NCI-H345 (cell line): ENCODE data around the gene SLC43A3.
"Not testable (repeated sequence)": the region's sequence is repeated elsewhere in the genome, so short reads cannot be mapped to it uniquely, and the experiment has no call there.

ENCODE experiments used
- DNase-seq: peaks from one replicate; lab custom pipeline; 2025; lab: John Stamatoyannopoulos, UW

Gene SLC43A3

DNA sequence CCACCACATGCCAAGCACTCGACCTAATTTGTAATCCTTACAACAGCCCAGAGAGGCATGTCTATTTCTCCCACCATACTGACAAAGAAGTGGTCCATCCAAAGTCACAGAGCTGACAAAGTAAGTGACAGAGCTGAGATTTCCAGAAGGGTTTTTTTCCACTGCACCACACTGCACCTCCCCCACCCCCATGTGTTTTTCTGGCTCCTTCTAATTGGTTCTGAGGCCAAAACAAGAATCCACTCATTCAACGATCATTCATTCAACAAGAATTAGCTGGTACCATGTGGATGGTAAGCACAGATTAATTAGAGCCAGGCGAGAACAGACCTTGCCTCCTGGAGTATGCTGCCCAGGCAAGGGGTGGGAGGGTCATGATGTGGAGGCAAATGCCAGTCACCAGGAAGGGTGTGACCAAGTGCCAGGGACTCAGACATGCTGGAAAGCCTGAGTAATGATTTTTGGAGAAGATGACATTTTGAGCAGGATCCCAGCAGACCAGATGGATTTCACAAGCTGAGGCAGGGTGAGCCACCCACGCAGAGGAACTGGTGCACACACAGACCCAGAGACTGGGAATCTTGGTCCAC is 21.6 kb downstream of the SLC43A3 start:
- DNase-seq, result no peak

DNA sequence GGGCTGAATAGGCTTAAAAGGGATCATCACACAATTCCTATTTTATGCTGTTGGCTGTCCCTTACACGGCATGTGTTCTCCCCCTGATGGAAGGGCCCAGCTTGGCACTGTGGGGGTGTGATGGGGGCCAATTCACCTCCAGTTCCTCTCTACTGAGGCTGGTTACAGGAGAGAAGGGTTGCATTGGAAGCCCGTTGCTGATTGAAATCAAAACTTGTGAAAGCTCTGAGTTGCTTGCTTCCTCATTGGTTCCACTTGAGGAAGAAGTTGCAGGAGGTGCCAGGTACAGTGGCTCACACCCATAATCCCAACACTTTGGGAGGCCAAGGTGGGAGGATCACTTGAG is 23.1 kb downstream of the SLC43A3 start:
- DNase-seq, result no peak

DNA sequence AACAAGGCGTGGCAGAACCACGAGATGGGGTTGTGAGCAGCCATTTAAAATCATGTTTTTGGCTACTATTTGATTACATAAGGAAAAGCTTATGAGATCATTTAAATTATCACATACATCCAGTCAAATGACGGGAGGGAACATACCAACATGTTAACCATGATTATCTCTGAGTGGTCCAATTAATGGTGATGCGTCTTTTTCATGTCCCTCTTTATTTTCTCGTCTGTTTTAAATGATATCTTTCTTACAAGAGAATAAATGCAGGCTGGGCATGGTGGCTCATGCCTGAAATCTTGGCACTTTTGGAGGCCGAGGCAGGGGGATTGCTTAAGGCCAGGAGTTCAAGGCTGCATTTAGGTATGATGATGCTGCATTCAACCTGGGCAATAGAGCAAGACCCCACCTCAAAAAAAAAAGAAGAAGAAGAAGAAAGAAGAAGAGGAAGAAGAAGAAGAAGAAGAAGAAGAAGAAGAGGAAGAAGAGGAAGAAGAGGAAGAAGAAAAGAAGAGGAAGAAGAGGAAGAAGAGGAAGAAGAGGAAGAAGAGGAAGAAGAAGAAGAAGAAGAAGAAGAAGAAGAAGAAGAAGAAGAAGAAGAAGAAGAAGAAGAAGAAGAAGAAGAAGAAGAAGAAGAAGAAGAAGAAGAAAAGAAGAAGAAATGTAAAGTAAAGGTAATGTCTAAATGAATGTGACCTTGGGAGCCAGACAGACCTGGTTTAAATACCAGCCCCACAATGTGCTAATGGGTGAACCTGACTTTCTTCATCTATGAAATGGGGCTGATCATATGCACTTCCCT is 23.7 kb downstream of the SLC43A3 start:
- DNase-seq, result not testable (repeated sequence)

DNA sequence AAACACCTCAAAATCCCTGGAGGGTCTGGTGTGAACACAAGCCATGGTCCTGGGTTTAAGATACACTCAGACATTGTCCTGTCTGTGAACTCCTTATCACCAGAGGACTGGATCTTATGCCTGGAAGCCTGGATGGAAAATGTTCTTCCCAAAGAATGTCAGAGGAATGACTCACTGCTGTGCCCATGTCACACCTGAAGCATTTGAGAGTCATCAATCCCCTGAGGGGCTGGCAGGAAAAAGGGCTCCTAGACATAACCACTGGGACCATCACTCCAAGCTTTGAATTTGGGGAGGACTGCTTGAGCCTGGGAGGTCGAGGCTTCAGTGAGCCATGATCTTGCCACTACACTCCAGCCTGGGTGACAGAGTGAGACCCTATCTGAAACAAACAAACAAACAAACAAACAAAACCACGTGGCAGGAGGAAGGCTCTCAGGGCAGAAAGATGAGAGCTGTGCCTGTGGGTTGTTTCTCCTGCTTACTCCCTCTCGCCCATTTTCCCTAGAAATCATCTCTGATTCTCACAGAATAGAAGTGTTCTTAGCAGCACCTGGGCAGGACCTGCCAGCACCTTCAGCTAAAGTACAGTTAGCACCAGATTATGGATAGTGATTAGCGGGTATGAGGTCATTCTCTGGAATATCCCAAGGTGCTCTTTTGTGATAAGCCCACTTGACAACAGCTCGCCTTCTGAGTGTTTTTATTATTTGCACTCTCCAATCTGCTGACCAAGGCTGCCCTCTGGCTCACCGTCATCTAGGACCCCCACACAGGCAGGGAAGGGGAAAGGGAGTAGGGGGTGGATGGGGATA is 24.5 kb downstream of the SLC43A3 start:
- no peak for DNase-seq

DNA sequence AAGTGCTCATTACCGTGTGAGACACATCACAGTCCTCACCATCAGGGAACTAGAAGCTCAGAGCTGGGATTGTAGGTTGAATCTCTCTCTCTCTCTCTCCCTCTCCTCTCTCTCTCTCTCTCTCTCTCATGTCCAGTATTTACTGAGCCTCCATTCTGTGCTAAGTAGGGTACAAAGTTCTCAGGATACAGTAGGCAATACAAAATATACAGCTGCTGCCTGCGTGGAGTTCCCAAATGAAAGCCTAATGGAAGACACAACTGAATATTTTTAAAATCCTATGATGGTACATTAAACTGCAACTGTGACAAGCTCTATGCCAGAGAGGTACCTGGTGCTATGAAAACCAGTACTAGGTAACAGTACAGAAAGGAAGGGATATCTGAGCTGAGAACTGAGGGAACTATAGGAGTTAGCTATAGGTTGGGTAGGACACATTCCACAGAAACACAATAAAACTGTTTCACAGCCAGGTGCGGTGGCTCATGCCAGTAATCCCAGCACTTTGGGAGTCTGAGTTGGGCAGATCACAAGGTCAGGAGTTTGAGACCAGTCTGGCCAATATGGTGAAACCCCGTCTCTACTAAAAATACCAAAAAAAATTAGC is 26.8 kb downstream of the SLC43A3 start:
- no peak for DNase-seq

DNA sequence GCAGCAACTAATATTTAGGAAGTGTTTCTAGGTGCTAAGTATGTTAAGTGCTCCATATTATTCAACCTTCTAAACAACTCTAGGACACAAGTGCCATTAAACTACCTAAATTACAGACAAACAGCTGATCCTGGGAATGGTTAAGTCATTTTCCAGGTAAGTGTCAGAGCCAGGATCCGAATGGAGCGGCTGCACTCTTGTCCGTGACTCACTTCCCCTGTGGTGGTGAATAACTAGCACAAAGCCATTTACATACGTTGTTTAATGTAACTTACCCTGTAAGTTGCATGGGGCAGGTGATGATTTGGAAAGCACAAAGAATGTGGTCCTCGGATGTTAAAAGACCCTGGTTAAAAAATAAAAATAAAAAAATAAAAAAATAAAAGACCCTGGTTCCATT is 27.7 kb downstream of the SLC43A3 start:
- no peak for DNase-seq

DNA sequence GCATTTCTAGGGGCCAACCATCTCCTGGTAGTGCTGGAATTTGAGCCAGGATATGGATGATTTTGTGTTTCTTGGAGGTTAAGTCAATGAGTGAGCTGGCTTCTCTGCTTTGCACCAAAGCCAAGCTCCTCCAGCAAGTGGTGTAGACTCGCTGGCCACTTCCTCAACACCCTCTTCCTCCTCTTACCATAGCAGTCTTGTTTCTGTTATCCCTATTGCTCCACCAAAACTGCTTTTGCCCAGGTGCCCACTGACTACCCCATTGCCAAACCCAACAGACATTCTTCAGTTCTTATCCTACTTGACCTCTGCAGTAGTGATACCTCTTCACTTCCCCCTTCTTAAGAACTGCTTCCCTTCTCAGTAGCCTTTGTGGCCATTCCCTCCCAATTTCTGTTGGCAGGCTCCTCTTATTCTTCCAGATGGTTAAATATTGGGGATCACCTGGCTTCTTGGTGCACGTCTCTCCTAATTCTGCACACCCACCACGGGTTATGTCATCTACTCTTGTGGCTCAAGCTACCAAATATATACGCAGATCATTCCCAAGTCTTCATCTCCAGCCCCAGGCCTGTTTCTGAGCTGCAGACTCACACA is 29.4 kb downstream of the SLC43A3 start:
- no peak for DNase-seq

DNA sequence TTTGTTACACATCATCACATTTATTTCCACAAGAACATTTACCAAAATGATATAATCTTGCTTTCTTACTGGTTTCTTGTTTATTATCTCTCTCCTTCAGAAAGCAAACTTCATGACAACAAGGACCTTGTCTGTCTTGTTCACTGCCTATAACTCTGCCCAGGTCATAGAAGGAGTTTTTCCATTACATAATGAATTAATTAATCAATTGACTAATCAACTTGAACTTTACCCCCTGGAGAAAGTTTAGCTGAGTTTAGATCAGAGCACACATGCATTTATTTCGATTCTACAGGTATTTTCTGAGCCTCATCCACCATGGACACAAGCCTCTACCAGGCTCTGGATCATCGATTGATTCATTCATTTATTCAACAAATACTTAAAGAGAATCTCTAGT is 30.2 kb downstream of the SLC43A3 start:
- no peak for DNase-seq

DNA sequence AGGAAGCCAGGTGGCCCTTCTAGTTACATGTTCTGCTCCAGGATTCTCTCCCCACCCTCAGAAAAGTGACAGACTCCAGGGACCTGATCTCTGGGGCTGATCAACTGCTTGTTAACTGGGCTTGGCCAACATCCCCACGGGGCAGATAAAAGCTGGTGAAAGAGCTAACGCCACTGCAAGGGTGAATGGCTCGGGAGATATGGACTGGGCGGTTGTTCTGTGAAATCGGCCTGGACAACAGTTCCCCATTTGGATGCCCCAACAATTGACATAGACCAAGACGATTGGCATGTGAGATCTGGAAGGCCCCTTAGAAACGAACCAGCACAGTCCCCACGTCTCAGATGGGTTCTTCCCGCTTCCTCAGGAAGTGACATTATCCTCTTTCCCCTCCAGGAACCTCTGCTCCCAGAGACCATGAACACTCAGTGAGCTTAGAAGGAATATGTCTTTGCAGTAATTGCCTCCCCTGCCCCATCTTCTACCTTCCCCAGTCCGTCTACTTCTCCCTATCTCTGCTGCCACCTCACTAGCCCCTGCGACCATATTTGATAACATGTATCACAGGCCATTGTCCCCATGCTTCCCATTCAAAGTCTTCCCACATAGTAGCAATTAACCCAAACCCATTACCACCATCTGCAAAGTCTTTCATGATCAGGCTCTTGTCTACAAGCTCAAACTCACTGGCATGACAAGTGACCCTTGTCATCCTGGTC is 30.9 kb downstream of the SLC43A3 start:
- no peak for DNase-seq

DNA sequence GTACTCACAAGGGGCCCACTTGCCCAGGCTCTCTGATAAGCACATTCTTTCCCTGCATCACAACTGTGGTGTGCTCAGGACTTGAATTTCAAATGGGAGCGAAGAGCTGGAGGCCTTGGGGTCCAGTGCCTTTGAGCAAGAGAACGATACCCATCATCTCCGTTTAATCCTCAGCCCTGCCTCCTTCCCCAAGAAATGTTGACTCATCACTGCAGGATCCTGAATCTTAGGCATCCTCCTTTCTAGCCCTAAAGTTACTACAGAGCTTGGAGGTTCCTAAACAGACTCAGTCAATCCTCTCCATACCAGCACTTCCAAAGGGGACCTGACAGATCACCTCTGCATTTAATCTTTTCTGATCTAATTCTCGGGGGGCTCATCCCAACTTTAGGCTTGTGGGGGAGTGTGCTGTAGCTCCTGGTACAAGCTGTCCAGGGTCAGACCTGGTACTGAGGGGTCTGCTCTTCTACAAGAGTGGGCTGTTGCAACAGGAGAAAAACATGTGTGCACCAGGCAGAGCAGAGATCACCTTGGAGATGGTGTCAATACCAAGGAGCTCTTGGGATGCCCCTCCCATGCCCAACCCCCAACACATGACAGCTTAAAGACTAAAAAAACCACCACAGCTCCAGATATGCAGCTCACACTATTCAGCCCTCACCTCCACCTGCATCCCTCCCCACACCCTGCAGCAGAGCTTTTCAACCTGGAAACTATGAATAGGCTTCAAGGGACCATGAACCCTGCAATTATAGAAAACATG is 32.5 kb downstream of the SLC43A3 start:
- DNase-seq, result no peak

DNA sequence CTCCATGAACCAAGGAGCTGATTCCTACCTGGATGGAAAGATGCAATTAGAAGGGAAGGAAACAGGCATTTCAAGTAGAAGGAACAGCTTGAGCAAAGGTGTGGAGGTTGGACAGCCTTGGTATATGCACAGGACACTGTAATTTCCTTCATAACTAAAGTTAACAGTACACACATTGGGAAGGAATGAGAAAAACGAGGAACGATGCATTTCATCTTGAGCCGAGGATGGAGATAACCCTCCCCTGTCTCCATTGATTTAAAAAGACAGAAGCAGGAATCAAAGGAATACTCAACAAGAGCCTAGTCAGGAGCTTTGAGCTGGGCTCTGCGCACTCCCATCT is 34.2 kb downstream of the SLC43A3 start:
- no peak for DNase-seq

DNA sequence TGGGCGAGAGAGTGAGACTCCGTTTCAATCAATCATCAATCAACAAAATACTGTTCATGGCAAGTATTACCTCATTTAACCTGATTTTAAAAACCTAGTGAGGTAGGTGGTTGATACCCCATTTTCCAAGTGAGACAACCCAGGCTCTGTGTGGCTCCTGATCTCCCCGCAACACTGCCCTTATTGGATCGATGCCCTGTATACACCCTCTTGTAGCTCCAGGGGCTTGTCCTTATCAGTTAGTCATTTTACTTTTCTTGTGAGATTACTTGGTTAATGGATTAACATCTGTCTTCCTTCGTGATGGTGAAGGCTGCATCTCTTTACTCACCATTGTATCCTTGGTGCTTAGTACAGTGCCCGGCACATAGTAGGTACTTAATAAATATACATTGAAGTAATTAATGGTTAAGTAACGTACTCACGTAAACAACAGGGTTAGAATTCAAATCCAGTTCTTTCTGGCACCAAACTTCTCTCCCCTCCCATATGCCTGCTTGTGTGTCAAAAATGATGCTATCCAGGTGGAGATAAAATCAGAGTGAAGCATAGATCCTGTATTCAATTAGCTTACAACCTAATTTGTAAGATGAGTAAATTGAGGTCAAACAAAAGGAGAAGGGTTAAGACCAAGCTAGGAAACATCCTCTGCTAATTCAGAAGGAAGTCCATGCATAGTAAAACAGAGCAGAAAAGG is 34.7 kb downstream of the SLC43A3 start:
- DNase-seq, result no peak

DNA sequence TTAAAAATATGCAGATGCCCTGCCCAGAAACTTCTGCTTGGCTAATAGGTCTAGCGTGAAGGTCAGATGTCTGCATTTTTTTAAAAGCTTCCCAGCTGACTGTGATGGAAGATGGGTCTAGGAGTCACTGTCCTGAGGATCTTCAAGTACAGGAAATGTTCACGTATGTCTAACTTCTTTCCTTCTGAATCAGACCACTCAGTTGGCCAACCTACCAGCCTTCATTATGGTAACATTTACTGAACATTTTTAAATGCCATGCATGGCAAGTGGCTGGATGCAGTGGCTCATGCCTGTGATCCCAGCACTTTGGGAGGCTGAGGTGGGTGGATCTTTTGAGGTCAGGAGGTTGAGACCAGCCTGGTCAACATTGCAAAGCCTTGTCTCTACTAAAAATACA is 35.4 kb downstream of the SLC43A3 start:
- DNase-seq, result no peak

DNA sequence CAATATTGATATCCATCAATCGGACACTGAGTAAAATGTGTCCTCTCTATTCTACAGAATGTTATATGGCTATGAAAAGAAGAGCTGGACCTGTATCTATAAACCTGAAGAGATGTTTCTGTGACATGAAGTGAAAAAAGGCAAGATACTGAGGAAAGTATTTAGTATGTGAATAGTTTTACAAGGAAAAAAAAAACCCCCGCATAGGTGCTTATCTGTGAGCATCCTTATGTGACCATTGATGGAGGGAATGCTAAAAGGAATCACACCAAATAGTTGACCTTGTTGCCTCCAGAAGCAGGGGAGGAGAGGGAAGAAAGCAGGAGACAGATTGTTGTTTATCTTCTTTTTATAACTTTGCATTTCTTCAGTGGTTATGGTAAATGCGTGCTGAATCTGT is 35.8 kb downstream of the SLC43A3 start:
- no peak for DNase-seq

DNA sequence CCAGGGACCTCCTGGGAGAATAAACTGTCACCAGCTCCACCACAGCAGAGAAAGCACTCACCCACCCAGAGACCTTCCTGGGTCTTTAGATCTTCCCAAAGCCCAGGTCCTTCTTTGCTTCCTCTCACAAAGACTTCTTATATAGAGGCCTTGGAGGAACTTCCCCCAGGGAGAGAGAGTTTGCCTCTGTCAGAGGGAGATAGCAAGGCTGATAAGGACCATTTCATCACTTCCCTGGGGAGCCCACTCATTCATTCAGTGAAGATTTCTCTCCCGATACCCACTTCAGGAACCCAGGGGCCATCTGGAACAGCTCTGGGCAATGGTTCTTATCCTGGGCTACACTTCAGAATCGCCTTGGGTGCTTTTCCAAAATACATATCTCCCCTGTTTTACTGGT is 36.4 kb downstream of the SLC43A3 start, which contains the start of gene PRG2:
TSS of gene PRG2 (minus strand) at position 116 of the 400 bp plus-strand sequence. CDS start 706 bp downstream, outside the sequence.
- no peak for DNase-seq

DNA sequence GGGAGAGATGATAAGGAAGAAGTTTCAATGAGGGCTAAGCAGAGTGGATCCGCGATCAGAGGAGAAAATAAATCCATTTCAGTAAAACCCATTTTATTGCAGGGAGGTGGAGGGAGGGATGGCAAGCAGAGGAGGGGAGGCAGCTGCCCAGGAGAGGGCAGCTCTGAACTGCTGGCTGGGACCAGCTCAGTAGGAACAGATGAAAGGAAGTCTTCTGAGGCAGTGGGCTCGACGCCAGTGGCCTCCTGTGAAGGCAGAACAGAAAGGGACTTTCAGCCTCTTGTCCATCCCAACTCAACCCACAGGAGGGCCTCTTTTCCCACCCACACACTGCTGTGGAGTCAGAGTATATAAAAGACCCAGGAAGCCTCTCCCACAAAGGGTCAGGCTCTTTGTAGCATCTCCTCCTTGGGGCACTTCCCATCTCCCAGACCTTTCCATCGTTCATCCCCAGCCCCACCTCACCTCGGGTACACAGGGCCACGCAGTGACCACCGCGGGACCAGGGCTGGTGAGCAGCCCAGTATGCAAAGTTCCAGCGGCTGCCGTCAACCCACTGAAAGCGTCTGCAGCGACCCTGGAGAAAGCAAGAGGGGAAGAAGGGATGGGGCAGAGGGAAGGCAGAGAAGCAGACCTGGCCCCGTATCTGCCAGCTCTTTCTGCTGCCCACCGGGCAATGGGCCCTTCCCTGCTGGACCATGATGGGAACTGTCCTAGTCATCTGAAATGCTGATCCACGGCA is 39.5 kb downstream of the SLC43A3 start:
- DNase-seq, result no peak

DNA sequence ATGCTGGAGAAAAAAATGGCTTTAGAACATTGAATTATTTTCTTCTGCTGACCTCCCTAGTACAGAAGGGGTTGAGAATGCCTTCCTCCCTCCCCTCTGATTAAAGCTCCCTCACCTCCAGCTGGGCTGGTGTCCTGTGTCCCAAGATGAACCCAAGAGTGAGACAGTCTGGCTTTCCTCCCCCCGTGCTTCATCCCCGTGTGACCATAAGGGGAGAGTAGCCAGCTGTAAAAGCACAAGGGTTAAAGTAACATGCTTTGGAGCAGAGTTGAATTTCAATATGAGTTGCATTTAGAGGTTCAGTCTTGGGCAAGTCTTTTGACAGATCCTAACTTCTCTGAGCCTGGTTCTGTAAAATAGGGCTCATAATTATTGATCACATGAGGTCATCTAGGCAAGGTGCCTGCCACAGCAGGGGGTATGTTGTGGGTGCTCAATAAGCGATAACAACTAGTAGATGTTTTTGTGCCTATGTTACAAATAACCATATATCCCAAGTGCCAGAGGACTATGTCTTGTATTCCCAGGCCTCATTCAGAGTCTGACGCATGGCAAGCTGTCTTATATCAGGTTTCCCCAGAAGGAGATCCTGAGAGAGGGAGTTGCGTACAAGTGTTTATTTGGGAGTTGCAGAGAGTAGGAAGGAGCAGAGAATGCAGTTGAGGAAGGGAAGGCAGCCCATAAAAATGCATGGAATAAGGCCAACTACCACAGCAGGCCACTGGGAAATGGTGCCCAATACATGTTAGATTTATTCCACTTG is 40.6 kb downstream of the SLC43A3 start:
- DNase-seq, result no peak

DNA sequence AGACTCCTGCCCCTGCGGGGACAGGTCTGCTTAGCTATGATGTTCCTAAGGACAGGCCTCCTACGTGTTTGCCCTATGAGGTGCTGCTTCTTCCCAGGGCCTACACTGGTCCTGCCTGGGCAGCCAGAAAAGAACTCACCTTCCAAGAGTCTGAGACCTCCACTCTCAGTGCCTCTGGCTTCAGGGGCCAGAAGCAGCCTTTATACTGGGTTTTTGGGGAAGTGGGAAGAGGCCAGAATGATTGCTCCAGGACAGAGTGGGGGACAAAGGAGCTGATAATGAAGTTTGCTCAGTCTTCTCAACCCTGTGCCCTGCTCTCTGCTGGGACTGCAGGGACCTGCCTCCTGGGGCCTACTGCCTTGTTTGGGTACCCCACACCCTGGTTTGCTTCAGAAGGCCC is 45.9 kb downstream of the SLC43A3 start, which contains the start of gene PRG3:
TSS of gene PRG3 (minus strand) at position 176 of the 400 bp plus-strand sequence. CDS start 442 bp downstream, outside the sequence.
- DNase-seq, result no peak

DNA sequence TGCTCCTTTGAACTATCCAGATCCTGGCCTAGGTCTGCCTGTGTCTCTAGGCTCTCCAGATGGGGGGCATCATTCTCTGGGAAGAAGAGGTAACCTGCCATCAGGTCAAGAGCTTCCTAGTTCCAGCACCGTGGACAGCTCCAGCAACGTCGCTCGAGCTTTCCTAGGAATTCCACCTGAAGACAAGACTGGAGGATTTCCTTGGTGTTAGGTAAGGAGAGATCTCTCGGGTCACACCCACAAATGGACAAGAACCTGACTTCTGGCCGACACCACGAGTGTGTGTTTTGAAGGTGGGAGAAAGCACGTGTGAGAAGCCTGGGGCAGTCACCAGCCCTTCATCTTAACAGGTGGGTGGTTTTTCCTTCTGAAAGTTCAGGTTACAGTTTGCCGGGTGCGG is 47.2 kb downstream of the SLC43A3 start:
- DNase-seq, result no peak
